ENCODE measurements around the gene ZBTB7C. TPM values are rescaled to one million over a fixed set of nuclear protein-coding genes. Genes with fewer than 3 reads are reported as not detected.

The ZBTB7C gene
- total RNA-seq, 1 donor from 2014 or later, result under 0.01 TPM

GRCh38 chr18:48098538-48098937 is 310.6 kb downstream of the ZBTB7C start:
- no peak for DNase-seq (ENCODE audit: low read depth in 2 of 2)

- no peak for DNase-seq (ENCODE audit: low read depth in 2 of 2)
These were observed 311.2 kb downstream of the ZBTB7C start for GRCh38 chr18:48098007-48098406.

DNA sequence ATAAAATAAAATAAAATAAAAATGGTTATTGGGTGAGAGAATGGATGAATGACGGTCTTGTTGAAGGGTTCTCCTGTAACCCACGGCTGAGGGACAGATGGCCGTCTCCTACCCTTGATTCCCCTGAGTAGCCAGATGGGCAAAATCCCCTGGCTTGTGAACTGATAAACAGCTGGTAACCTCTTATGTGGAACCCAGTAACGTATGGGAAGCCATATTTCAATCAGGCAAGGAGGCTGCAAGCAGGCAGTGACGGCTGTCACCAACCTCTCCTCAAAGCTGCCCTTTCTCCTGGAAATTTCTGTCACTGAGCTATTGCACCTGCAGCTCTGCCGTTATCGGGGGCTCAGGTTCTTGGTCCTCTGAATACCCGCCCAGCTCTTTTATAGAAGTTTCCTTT is 313.5 kb downstream of the ZBTB7C start:
- no peak for DNase-seq (ENCODE audit: low read depth in 2 of 2)

DNA sequence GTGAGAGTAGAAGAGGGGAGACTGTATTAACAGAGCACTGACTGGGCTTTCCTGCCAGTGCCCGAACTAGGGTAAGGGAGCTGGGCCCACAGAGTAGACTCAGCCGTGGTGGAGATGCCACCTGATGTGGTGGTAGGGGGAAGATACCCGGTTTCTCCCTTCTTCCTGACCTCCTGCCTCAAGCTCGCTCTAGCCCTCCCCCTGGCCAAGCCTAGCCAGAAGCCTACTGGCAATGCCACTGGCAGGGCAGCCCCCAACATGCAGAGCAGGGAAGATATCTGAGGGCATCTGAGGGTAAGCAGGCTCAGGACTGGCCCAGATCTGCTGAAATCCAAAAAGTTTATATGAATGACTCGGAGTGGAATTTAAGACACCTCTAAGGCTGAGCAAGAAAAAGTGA is 316.1 kb downstream of the ZBTB7C start:
- no peak for DNase-seq (ENCODE audit: low read depth in 2 of 2)

DNA sequence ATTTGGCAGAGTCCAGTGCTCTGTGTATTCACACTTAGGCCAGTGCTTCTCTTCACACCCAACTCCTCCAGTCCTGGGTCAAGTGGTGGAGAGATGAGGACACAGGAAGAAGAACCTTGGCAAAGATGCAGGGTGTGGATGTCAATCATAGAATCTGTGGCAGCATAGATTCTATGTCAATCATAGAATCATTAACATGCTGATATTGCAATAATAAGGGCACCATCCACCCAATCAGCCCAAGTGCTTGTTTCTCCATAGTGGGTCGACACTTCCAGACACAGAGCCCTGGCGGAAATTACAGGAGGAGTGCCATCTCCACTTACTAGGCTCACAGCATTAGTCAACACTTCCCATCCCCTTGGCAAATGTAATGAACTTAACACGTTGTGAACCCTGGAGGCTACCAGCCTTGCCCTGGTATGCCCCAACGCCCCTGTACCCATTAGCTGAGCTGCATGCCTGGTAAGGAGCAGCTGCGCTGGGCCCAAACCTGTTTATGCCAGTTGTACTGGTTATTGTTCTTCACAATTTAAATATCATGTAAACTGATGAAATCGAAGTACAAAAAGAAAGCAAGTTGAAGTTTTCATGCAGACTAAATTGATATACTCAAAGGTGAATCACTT is 317.2 kb downstream of the ZBTB7C start:
- no peak for DNase-seq (ENCODE audit: low read depth in 2 of 2)

DNA sequence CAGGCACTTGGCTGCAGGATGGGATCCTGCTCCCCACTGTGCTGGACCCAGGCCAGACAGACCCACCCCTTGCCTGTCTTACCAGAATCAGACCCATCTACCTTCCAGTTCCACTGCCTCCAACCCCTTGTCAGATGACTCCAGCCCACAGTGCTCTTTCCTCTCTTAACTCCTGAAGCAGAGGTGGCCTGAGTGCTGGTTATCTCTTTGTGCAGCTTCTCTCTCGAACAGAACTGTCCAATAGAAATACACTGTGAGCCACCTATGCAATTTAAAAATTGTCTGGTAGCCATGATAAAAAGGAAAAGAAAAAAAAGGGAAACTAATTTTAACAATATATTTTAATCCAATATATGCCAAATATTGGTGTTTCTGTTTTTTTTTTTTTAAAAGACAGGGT is 318.5 kb downstream of the ZBTB7C start:
- no peak for DNase-seq (ENCODE audit: low read depth in 2 of 2)

DNA sequence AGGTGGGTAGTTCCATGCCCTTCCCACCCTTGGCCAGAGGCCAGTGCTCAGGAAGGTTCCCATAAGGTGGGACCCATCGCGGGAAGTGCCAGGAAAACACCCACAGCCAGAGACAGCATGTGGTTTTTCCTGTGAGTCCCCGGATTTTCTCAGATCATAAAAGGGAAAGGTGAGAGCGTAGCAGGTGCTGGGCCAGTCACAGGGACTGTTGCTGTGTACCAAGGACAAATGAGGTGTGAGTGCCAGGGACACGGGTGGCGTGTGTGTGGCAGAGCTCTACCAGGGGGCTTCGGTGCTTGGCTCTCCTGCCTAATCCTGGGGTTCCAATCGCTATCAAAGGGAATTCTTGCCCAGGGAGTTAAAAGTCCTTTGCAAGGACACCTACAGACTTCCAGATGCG is 319.2 kb downstream of the ZBTB7C start:
- no peak for DNase-seq (ENCODE audit: low read depth in 2 of 2)

GRCh38 chr18:48085781-48086487 is 323.2 kb downstream of the ZBTB7C start:
- no peak for DNase-seq (ENCODE audit: low read depth in 2 of 2)

DNA sequence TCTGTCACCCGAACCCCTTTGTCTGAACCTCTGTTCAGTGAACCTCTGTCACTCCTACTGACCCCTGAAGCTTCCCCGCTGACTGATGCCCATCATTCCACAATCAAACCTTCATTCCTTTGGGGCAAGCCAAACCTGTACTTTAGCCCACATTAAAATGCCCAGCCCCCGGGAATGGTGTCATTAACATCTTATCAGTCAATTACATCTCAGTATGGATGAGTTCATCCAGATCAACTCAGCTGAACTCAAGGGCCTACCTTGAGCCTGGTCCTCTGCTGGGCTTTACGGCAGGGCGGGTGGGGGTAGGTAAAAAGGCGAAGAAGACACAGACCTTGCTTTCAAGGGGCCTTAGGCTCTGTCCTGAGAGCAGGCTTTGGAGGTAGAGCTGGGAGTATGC is 324.3 kb downstream of the ZBTB7C start:
- DNase-seq (ENCODE audit: low read depth in 2 of 2), result no peak

DNA sequence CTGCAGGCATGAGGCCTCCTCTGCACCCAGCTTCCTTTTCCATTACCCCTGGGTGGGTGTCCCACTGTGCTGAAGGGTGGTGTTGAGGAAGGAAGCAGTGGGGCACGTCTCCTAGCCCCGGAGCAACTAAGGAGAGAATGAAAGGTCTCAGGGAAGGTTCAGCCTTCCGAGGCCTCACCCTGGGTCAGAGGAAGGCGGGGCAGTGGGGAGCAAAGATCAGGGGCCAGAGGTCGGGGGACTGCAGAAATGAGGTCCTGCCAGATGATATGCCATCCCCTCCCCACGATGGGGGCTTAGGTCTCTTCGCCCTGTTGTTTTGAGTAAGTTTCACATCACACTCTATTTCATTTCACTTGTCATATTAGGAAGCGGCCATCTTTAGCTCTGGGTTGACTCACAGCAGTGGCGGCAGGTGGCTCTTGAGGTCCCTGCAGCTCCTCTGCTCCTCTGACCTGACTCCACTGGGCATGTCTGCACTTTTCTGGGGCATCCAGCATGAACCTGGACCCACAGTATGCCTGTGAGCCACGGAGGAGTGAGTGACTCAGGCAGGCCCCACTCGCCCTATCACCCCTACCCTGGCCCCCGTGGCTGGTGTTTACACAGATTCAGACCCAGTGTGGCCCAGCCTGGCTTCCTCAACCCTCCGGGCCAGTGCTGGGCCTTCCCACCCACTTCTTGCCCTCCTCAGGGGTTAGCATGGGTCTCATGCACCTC is 325.0 kb downstream of the ZBTB7C start:
- no peak for DNase-seq (ENCODE audit: low read depth in 2 of 2)

GRCh38 chr18:48080546-48080945 is 328.6 kb downstream of the ZBTB7C start:
- no peak for DNase-seq (ENCODE audit: low read depth in 2 of 2)

DNA sequence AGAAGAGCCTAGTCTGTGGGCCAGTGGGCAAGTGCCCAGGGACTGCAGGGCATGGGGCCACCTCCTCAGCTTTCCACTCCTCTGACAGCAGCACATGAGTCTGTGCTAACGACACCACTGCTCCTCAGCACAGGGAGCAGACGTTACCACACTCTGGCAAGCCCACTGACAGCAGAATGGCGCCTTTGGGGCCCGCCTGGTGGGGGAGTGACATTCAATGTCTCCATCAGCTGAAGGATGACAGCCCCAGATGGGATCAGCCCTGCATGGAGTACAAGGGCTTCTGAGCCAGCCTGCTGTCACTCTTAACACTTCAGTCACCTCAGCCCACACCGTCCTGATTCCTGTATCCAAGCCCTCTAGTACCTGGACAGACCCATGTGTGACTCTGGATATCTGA is 329.3 kb downstream of the ZBTB7C start:
- no peak for DNase-seq (ENCODE audit: low read depth in 2 of 2)

GRCh38 chr18:48078448-48078847 is 330.7 kb downstream of the ZBTB7C start:
- DNase-seq (ENCODE audit: low read depth in 2 of 2), result no peak

GRCh38 chr18:48077291-48077690 is 331.9 kb downstream of the ZBTB7C start:
- DNase-seq (ENCODE audit: low read depth in 2 of 2), result no peak

- no peak for DNase-seq (ENCODE audit: low read depth in 2 of 2)
These were observed 332.7 kb downstream of the ZBTB7C start for GRCh38 chr18:48076461-48076860.

GRCh38 chr18:48075707-48076093 is 333.5 kb downstream of the ZBTB7C start:
- no peak for DNase-seq (ENCODE audit: low read depth in 2 of 2)

DNA sequence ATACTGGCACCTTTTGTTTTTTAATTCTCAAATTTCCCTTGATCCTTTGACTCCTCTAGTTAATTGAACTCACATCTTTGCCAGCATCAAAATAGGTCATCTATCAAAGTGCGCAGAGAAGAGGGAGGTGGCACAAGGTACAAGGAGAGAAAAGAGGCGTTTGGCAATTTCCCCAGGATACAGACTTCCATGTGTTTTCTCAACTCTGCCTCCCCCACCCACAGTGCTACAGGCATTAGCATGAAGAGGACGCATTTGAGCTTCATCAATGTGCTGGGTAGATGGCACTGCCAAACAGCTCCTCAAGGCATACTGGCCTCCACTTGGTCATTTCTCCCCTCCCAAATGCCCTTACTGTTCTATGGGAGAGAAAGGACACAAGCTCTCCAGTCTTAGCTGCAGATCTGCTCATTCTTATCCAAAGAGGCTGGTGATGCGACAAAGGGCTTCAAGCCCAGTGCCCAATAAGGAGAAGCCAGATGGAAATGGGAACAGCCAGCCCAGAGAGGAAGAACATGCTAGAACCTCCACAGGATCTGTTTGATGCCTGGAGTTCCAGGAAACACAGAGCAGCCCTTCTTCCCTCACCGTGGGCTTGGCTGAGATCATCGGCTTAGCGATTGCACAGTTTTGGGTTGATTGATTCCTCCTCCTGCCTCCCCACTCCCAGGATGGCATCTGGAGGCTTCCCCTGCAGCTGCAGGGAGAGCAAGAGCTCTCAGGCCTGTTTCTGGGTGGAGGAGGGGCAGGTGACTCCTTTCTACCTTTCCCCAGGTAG is 334.1 kb downstream of the ZBTB7C start:
- DNase-seq (ENCODE audit: low read depth in 2 of 2), result no peak

GRCh38 chr18:48073211-48073930 is 335.8 kb downstream of the ZBTB7C start:
- DNase-seq (ENCODE audit: low read depth in 2 of 2), result peak; percentile 14 to 30

DNA sequence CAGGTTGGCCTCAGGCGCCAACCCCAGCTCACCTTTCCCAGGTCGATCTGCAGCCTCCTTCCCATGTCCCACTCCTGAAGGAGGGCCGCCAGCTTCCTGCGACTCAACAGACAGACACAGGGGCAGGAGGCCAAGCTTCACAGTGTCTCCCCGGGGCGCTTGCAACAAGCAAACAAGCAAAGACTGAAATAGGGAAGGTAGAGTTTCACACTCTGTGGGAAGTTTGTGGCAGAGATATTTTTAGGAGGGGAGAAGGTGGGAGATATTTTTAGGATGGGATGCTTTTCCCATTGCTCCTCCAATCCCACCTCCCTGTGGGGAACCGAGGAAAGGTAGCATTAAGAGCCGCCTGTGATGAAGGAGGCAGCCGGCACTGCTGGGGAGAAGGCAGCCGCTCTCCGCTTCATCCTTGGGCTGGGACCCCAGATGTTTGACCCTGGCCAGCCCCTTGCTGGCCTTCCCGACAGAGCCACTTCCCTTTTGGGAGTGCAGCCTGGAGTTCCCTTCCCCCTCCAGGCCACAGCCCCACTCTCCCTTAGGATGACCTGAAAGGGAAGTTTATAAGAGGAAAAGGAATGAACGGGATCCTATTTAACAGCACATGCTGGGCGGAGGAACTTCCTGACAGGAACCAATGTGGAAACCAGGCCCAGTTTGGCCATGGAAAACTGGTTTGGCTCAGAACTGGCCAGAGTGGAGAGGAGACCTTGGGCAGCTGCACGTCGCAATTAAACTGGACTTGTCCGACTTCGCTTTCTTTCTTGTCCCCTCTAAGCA is 336.6 kb downstream of the ZBTB7C start:
- peak; percentile 36 to 78 for DNase-seq (ENCODE audit: low read depth in 2 of 2)

DNA sequence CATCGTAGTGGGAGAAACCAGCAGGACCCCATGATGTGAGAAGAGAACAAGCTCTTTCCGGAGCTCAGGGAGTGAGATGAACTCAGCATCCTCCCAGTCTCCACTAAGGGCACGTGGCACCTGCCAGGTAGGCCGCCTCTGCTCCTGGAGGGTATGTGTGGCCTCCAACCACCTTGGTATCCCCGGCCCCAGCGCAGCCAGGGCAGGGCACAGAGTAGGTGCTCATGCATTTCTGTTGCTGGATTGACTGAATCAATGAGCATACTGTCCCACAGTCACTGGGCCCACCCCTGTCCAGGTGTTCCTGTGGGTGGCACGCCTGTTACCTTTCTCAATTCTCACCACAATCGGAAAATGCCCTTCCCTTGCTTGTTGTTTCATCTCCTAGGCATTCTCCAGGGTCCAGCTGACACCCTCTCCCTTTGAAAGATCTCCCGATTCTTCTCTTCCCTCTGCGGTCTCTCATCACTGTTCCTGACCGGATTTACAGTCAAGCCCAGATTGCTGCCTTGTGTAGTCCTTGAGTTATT is 340.2 kb downstream of the ZBTB7C start:
- no peak for DNase-seq (ENCODE audit: low read depth in 2 of 2)

Data from lung microvascular endothelial cell (primary cell).